HEK293 (cell line): ENCODE data around the gene ARHGAP32.

Experiments
- CTCF ChIA-PET: fragments of 350-600 bp; formaldehyde crosslinking; extraction: SDS; loops from one replicate; lab custom pipeline; 2021; ENCODE audit warnings: antibody characterized with exemption; lab: Yijun Ruan, JAX
- POLR2A ChIA-PET: fragments of 300-600 bp; formaldehyde crosslinking; extraction: SDS; loops from one replicate; lab custom pipeline; 2020; ENCODE audit warnings: antibody characterized with exemption, inconsistent platforms; lab: Yijun Ruan, JAX
- H3K27ac ChIP-seq: fragments of 200-500 bp; sonication (Bioruptor generic); 2 replicates; pipeline ENCODE4 v1.5.1; 2014; ENCODE audit warnings: low read depth, low read length, control low read depth, inconsistent platforms; ENCODE audit errors: extremely low read depth
- H3K36me3 ChIP-seq, 2 experiments: fragments of 200-500 bp in 1 of 2; sonication (Bioruptor generic) in 1 of 2; 1 replicate in 1 of 2; 2 replicates in 1 of 2; pipeline ENCODE4 v1.5.1; 2014 to 2017; ENCODE audit warnings: inconsistent platforms in 2 of 2, low read length in 2 of 2; ENCODE audit not compliant: control insufficient read depth in 2 of 2, insufficient read depth in 1 of 2
- H3K4me1 ChIP-seq: fragments of 200-500 bp; sonication (Bioruptor generic); 2 replicates; pipeline ENCODE4 v1.5.1; 2014; ENCODE audit warnings: mild to moderate bottlenecking, low read length, inconsistent platforms; ENCODE audit not compliant: control insufficient read depth, insufficient read depth
- H3K4me3 ChIP-seq: 2 replicates; pipeline ENCODE4 v1.5.1; 2011; ENCODE audit warnings: low read depth, mild to moderate bottlenecking, control low read depth, low read length, moderate library complexity
- H3K9me3 ChIP-seq: fragments of 200-500 bp; sonication (Bioruptor generic); 2 replicates; pipeline ENCODE4 v1.5.1; 2014; ENCODE audit warnings: low read depth, low read length, inconsistent platforms; ENCODE audit not compliant: control insufficient read depth, insufficient read depth
- ATF2 ChIP-seq: fragments of 450-650 bp; formaldehyde crosslinking; IDR thresholded peaks from 2 replicates; pipeline ENCODE4 v1.5.1; 2016; ENCODE audit warnings: missing biosample characterization, missing genetic modification characterization, low read depth
- ELK4 ChIP-seq: IDR thresholded peaks from 2 replicates; pipeline ENCODE4 v1.6.1; 2011; ENCODE audit warnings: mild to moderate bottlenecking, low read depth, low read length, borderline replicate concordance
- GFI1B ChIP-seq: fragments of 450-650 bp; formaldehyde crosslinking; IDR thresholded peaks from 2 replicates; pipeline ENCODE4 v1.5.1; 2016; ENCODE audit warnings: missing biosample characterization, missing genetic modification characterization
- OSR2 ChIP-seq: fragments of 450-650 bp; formaldehyde crosslinking; IDR thresholded peaks from 2 replicates; pipeline ENCODE4 v1.5.1; 2016; ENCODE audit warnings: missing biosample characterization, missing genetic modification characterization
- SP2 ChIP-seq: fragments of 450-650 bp; formaldehyde crosslinking; IDR thresholded peaks from 2 replicates; pipeline ENCODE4 v1.5.1; 2016; ENCODE audit warnings: missing biosample characterization, missing genetic modification characterization
- SP7 ChIP-seq: fragments of 450-650 bp; formaldehyde crosslinking; IDR thresholded peaks from 2 replicates; pipeline ENCODE4 v1.5.1; 2016; ENCODE audit warnings: missing biosample characterization, missing genetic modification characterization
- ZFHX2 ChIP-seq: fragments of 450-650 bp; formaldehyde crosslinking; conservative IDR thresholded peaks from 2 replicates; pipeline ENCODE4 v1.5.1; 2016; ENCODE audit warnings: missing biosample characterization, missing genetic modification characterization
- ZFP41 ChIP-seq: fragments of 450-650 bp; formaldehyde crosslinking; IDR thresholded peaks from 2 replicates; pipeline ENCODE4 v1.5.1; 2016; ENCODE audit warnings: missing biosample characterization, missing genetic modification characterization, borderline replicate concordance
- ZNF114 ChIP-seq: fragments of 450-650 bp; formaldehyde crosslinking; IDR thresholded peaks from 2 replicates; pipeline ENCODE4 v1.5.0; 2017; ENCODE audit warnings: missing biosample characterization, missing genetic modification characterization
- ZNF157 ChIP-seq: fragments of 450-650 bp; formaldehyde crosslinking; IDR thresholded peaks from 2 replicates; pipeline ENCODE4 v1.5.1; 2016; ENCODE audit warnings: missing biosample characterization, missing genetic modification characterization
- ZNF19 ChIP-seq: fragments of 450-650 bp; formaldehyde crosslinking; IDR thresholded peaks from 2 replicates; pipeline ENCODE4; 2016; ENCODE audit warnings: missing biosample characterization, missing genetic modification characterization, low read depth
- ZNF426 ChIP-seq: fragments of 450-650 bp; formaldehyde crosslinking; IDR thresholded peaks from 2 replicates; pipeline ENCODE4 v1.5.1; 2017; ENCODE audit warnings: missing biosample characterization, missing genetic modification characterization, mild to moderate bottlenecking, inconsistent platforms, moderate library complexity
- ZNF514 ChIP-seq: fragments of 450-650 bp; formaldehyde crosslinking; IDR thresholded peaks from 2 replicates; pipeline ENCODE4 v1.5.1; 2016; ENCODE audit warnings: missing biosample characterization, missing genetic modification characterization
- ZNF544 ChIP-seq: fragments of 450-650 bp; formaldehyde crosslinking; IDR thresholded peaks from 2 replicates; pipeline ENCODE4 v1.5.0; 2017; ENCODE audit warnings: missing biosample characterization, missing genetic modification characterization
- ZNF658 ChIP-seq: fragments of 450-650 bp; formaldehyde crosslinking; IDR thresholded peaks from 2 replicates; pipeline ENCODE4; 2016; ENCODE audit warnings: missing biosample characterization, missing genetic modification characterization
- ZNF785 ChIP-seq: fragments of 450-650 bp; formaldehyde crosslinking; IDR thresholded peaks from 2 replicates; pipeline ENCODE4 v1.5.1; 2016; ENCODE audit warnings: missing biosample characterization, missing genetic modification characterization
- ZXDB ChIP-seq: fragments of 450-650 bp; formaldehyde crosslinking; IDR thresholded peaks from 2 replicates; pipeline ENCODE4 v1.5.1; 2016; ENCODE audit warnings: missing biosample characterization, missing genetic modification characterization
- TF ChIP-seq, protein P1 (sequence below): fragments of 450-650 bp; formaldehyde crosslinking; IDR thresholded peaks from 2 replicates; pipeline ENCODE4 v1.5.1; 2017; ENCODE audit warnings: missing biosample characterization, missing genetic modification characterization
- TF ChIP-seq, protein P2 (sequence below): fragments of 450-650 bp; formaldehyde crosslinking; IDR thresholded peaks from 2 replicates; pipeline ENCODE4 v1.5.1; 2017; ENCODE audit warnings: missing biosample characterization, missing genetic modification characterization
- TF ChIP-seq, protein P3 (sequence below): fragments of 450-650 bp; formaldehyde crosslinking; IDR thresholded peaks from 2 replicates; pipeline ENCODE4 v1.5.1; 2016; ENCODE audit warnings: missing biosample characterization, missing genetic modification characterization
- TF ChIP-seq, protein P4 (sequence below): fragments of 450-650 bp; formaldehyde crosslinking; IDR thresholded peaks from 2 replicates; pipeline ENCODE4 v1.5.1; 2016; ENCODE audit warnings: missing biosample characterization, missing genetic modification characterization

Gene ARHGAP32

GRCh38 chr11:129063118-129063517 lies 129.0 kb downstream of the ARHGAP32 start (continued):
- TF ChIP-seq, protein P1, sequence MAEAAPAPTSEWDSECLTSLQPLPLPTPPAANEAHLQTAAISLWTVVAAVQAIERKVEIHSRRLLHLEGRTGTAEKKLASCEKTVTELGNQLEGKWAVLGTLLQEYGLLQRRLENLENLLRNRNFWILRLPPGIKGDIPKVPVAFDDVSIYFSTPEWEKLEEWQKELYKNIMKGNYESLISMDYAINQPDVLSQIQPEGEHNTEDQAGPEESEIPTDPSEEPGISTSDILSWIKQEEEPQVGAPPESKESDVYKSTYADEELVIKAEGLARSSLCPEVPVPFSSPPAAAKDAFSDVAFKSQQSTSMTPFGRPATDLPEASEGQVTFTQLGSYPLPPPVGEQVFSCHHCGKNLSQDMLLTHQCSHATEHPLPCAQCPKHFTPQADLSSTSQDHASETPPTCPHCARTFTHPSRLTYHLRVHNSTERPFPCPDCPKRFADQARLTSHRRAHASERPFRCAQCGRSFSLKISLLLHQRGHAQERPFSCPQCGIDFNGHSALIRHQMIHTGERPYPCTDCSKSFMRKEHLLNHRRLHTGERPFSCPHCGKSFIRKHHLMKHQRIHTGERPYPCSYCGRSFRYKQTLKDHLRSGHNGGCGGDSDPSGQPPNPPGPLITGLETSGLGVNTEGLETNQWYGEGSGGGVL (tag by site-specific recombination) = no peak
- TF ChIP-seq, protein P2, sequence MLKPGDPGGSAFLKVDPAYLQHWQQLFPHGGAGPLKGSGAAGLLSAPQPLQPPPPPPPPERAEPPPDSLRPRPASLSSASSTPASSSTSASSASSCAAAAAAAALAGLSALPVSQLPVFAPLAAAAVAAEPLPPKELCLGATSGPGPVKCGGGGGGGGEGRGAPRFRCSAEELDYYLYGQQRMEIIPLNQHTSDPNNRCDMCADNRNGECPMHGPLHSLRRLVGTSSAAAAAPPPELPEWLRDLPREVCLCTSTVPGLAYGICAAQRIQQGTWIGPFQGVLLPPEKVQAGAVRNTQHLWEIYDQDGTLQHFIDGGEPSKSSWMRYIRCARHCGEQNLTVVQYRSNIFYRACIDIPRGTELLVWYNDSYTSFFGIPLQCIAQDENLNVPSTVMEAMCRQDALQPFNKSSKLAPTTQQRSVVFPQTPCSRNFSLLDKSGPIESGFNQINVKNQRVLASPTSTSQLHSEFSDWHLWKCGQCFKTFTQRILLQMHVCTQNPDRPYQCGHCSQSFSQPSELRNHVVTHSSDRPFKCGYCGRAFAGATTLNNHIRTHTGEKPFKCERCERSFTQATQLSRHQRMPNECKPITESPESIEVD (tag by site-specific recombination) = no peak
- no peak for TF ChIP-seq ZNF544 (tag by site-specific recombination)

- TF ChIP-seq SP2 = no peak
- TF ChIP-seq ZNF426 (tag by site-specific recombination) = no peak
- TF ChIP-seq ZNF114 = no peak
- no peak for TF ChIP-seq ZNF157 (tag by site-specific recombination)
- TF ChIP-seq, protein P3, sequence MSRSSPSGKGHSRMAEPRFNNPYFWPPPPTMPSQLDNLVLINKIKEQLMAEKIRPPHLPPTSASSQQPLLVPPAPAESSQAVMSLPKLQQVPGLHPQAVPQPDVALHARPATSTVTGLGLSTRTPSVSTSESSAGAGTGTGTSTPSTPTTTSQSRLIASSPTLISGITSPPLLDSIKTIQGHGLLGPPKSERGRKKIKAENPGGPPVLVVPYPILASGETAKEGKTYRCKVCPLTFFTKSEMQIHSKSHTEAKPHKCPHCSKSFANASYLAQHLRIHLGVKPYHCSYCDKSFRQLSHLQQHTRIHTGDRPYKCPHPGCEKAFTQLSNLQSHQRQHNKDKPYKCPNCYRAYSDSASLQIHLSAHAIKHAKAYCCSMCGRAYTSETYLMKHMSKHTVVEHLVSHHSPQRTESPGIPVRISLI (tag by site-specific recombination) = no peak
- TF ChIP-seq ZNF19 (tag by site-specific recombination) = no peak
- 0 out of 2 replicates have a peak, but pooled peaks have one; percentile 13 for TF ChIP-seq SP7 (tag by site-specific recombination)
- TF ChIP-seq ZNF658 (tag by site-specific recombination) = no peak
- TF ChIP-seq GFI1B = no peak
- TF ChIP-seq ZNF514 (tag by site-specific recombination) = no peak
- TF ChIP-seq, protein P4, sequence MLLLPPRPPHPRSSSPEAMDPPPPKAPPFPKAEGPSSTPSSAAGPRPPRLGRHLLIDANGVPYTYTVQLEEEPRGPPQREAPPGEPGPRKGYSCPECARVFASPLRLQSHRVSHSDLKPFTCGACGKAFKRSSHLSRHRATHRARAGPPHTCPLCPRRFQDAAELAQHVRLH (tag by site-specific recombination) = no peak
- TF ChIP-seq OSR2 (tag by site-specific recombination) = 0 out of 2 replicates have a peak, but pooled peaks have one; percentile 8
- TF ChIP-seq, all 188 proteins: peak for 2
- Histone ChIP-seq H3K27ac (no peak overlapping the region), H3K36me3 (peaks cover 0 to 4% of the 10 kb centered on the region in 2 experiments; a peak in 1 of 3 replicates), H3K4me3 (no peak overlapping the region), H3K4me1 (peaks cover 3% of the 10 kb centered on the region; the same call in 1 of the 2 replicates), H3K9me3 (no peaks in the 10 kb centered on the region)
- CTCF ChIA-PET = no interaction called here
- POLR2A ChIA-PET = no interaction called here
These were observed 130.5 kb downstream of the ARHGAP32 start for GRCh38 chr11:129061492-129062230.

DNA sequence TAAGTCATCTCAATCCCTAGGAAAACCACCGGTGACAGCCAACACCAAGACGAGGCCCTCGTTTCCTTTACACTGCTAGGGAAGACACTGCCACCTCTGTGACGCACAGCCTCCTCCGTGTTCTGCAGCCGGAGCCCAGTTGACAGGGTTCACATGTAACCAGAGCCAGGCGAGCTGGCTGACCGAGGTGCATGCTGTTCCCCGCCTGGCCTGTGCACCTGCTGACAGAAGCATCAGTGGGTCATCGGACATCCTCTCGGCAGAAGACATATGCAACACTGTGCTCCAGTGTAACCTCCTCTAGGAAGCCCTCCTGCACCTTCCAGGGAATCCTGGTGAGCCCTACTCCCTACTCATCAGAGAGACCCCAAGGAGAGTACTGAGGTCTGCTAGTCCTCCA lies 135.2 kb downstream of the ARHGAP32 start:
- CTCF ChIA-PET = no interaction called here
- H3K4me3 ChIP-seq = no peak overlapping the region
- no peaks in the 10 kb centered on the region for H3K9me3 ChIP-seq
- POLR2A ChIA-PET = interaction anchor here (0.5 kb wide), 1 partner anchor 152 kb away, joined by 3 read pairs; no protein-coding TSS in a partner anchor
- H3K27ac ChIP-seq = no peak overlapping the region
- no peaks in the 10 kb centered on the region for H3K36me3 ChIP-seq
- H3K4me1 ChIP-seq = peaks cover 3% of the 10 kb centered on the region; the same call in 1 of the 2 replicates
- TF ChIP-seq, protein P1 (tag by site-specific recombination) = no peak
- TF ChIP-seq ELK4 = no peak
- no peak for TF ChIP-seq SP7 (tag by site-specific recombination)
- TF ChIP-seq ZFP41 = no peak
- no peak for TF ChIP-seq ZNF785 (tag by site-specific recombination)
- TF ChIP-seq ZXDB (tag by site-specific recombination) = no peak
- no peak for TF ChIP-seq ATF2 (tag by site-specific recombination)
- TF ChIP-seq ZFHX2 = no peak
